ENCODE measurements around the gene EPS15.

GRCh38 chr1:51568231-51568935, 49.3 kb upstream of the EPS15 start:
- TF ChIP-seq CTCF (IDR thresholded peaks at IDR 0.05 in 8 of 11, conservative IDR thresholded peaks at IDR 0.05 in 3 of 11), result no peak
- no peak for TF ChIP-seq POLR2A (IDR thresholded peaks at IDR 0.05)

Data from spleen (tissue), 7 donors.